Measurements from ENCODE around the gene TNXB. TPM values are rescaled to one million over a fixed set of nuclear protein-coding genes. Genes with fewer than 3 reads are reported as not detected.

TNXB gene
- total RNA-seq, 1 experiment from 2014 or later = 1.8 TPM

- ChIA-PET POLR2A (no interaction called here), CTCF (no interaction called here)
- TF ChIP-seq SIN3A (IDR thresholded peaks at IDR 0.05; ENCODE audit: borderline replicate concordance, insufficient read depth, low read depth, low read length) (no peak), TCF7L2 (IDR thresholded peaks at IDR 0.05; ENCODE audit: low read depth, low read length) (no peak), CTCF (IDR thresholded peaks at IDR 0.05) (no peak), REST (IDR thresholded peaks at IDR 0.05; ENCODE audit: insufficient read depth in 1 of 2, low read depth in 2 of 2, low read length in 1 of 2) (no peak), POLR2AphosphoS5 (IDR thresholded peaks at IDR 0.05; ENCODE audit: low read depth, low read length) (no peak)
- in situ Hi-C loops (cut with HindIII; ENCODE audit: low pct_unique_long_range_greater_than_20kb, low sequenced_read_pairs) (no loop called here), intact Hi-C loops (cut with micrococcal nuclease; ENCODE audit: unreplicated experiment) (loop anchor here (10.0 kb wide), 1 partner anchor 79 kb away; the partner anchor contains the start of genes GPSM3 and PBX2)
- DNase-seq (ENCODE audit: low read depth, low spot score) = no peak
- H3K9me3 ChIP-seq (ENCODE audit: control insufficient read depth, insufficient read depth, low read depth, low read length) = no peaks in the 10 kb centered on the region
- no peaks in the 10 kb centered on the region for H3K27me3 ChIP-seq (ENCODE audit: control insufficient read depth, insufficient read depth, low read length)
- H3K36me3 ChIP-seq (ENCODE audit: control insufficient read depth, insufficient read depth, low read length) = peaks cover 2% of the 10 kb centered on the region; the same call in 1 of the 2 replicates
- BruUV-seq (replicated peaks) = TSS peak; percentile 73
- no peak overlapping the region for H3K4me3 ChIP-seq (ENCODE audit: low read depth in 2 of 2, low read length in 2 of 2)
- H3K27ac ChIP-seq (ENCODE audit: low read length) = no peak overlapping the region
- peaks cover 3% of the 10 kb centered on the region; the same call in 1 of the 2 replicates for H3K4me1 ChIP-seq (ENCODE audit: control insufficient read depth, insufficient read depth, low read length)
- no peak for ATAC-seq
These were observed 6.5 kb upstream of the TNXB start for GRCh38 chr6:32115623-32116022.

GRCh38 chr6:32114796-32115195 lies 5.7 kb upstream of the TNXB start:
- POLR2A ChIA-PET = interaction anchor here (0.6 kb wide), 1 partner anchor 13 kb away, joined by 3 read pairs; no protein-coding TSS in a partner anchor
- in situ Hi-C loops (cut with HindIII; ENCODE audit: low pct_unique_long_range_greater_than_20kb, low sequenced_read_pairs) (no loop called here), intact Hi-C loops (cut with micrococcal nuclease; ENCODE audit: unreplicated experiment) (loop anchor here (10.0 kb wide), 1 partner anchor 80 kb away; the partner anchor contains the start of genes GPSM3 and PBX2)
- Histone ChIP-seq H3K27ac (ENCODE audit: low read length) (no peak overlapping the region), H3K9me3 (ENCODE audit: control insufficient read depth, insufficient read depth, low read depth, low read length) (no peaks in the 10 kb centered on the region), H3K36me3 (ENCODE audit: control insufficient read depth, insufficient read depth, low read length) (peaks cover 2% of the 10 kb centered on the region; the same call in 1 of the 2 replicates), H3K27me3 (ENCODE audit: control insufficient read depth, insufficient read depth, low read length) (no peaks in the 10 kb centered on the region), H3K4me1 (ENCODE audit: control insufficient read depth, insufficient read depth, low read length) (peaks cover 3% of the 10 kb centered on the region; the same call in 1 of the 2 replicates), H3K4me3 (ENCODE audit: low read depth in 2 of 2, low read length in 2 of 2) (no peak overlapping the region)
- no TSS peak for BruUV-seq (replicated peaks)
- ATAC-seq (no peak), DNase-seq (ENCODE audit: low read depth, low spot score) (no peak)
- no peak for TF ChIP-seq POLR2AphosphoS5 (IDR thresholded peaks at IDR 0.05; ENCODE audit: low read depth, low read length)
- no peak for TF ChIP-seq TCF7L2 (IDR thresholded peaks at IDR 0.05; ENCODE audit: low read depth, low read length)
- no peak for TF ChIP-seq CTCF (IDR thresholded peaks at IDR 0.05)
- TF ChIP-seq REST (IDR thresholded peaks at IDR 0.05; ENCODE audit: insufficient read depth in 1 of 2, low read depth in 2 of 2, low read length in 1 of 2) = no peak
- TF ChIP-seq SIN3A (IDR thresholded peaks at IDR 0.05; ENCODE audit: borderline replicate concordance, insufficient read depth, low read depth, low read length) = no peak
- CTCF ChIA-PET = no interaction called here
